Measurements from ENCODE around the gene MRGPRG. TPM values are rescaled to one million over a fixed set of nuclear protein-coding genes. Genes with fewer than 3 reads are reported as not detected.

MRGPRG gene
- polyA plus RNA-seq, 6 donors from 2014 or later, result not detected

DNA sequence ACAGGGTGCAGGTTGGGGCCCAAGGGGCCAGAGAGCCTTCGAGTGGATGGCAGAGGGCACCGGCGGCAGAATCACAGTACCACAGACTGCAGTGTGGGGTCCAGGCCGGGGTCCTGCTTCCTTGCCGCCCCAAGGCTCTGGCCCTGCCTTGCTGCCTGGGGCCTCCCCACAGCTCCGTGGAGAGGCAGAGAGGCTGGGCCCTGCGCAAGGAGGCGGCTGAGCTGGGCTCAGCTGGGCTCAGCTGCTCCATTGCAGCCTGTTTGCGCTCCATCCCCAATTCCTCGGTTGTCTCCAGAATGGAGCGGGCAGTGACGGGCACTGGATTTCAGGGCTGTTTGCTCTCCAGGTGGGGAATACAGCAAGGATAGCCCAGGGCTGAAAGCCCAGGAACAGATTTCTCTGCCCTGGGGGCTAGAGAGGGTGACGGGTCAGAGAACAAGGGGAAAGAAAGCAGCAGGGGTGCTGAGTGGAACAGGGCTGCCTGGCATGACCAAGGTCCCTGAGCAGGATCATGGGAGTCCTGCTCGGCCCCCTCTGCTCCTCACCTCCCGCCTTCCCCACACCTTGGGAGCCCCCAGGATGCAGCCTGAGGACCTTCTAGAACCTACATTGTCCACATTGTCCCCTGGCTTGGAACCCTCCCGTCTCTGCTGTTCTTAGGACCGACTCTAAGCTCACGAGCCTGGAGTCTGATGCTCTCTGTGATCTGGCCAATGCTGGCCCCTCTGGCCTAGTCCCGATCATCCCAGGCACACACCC is 18.9 kb downstream of the MRGPRG start:
- Mint-ChIP-seq H3K27ac (no peak overlapping the region), H3K4me3 (no peak overlapping the region), H3K27me3 (peaks cover 0 to 22% (median 11%) of the 10 kb centered on the region in 3 donors), H3K9me3 (peaks cover 0 to 2% (median 0%) of the 10 kb centered on the region in 7 donors), H3K4me1 (no peaks in the 10 kb centered on the region), H3K36me3 (no peaks in the 10 kb centered on the region)
- ATAC-seq (ENCODE audit: low read depth in 2 of 2) (no peak), DNase-seq (no peak)

DNA sequence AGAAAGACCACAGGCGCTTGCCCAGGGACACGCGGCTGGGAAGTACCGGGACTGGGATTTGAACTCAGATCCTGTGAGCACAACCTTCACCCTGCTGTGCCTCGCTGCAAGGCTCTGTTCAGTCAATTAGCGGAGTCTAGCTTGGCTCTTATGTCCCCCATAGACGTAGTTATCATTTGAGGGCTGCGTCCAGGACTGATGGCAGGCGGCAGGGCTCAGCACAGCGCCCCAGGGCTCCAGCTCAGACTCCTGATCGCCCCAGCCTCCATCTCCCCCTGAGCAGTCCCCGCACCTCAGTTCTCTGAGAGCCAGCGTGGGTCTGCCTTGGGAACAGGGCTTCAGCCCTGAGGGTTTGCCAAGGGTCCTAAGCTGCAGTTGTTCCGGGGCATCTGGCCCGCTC is 19.8 kb downstream of the MRGPRG start:
- no peaks in the 10 kb centered on the region for H3K4me1 Mint-ChIP-seq
- H3K27me3 Mint-ChIP-seq, result peaks cover 0 to 20% (median 11%) of the 10 kb centered on the region in 3 donors
- no peak overlapping the region for H3K4me3 Mint-ChIP-seq
- no peak overlapping the region for H3K27ac Mint-ChIP-seq
- DNase-seq (no peak), ATAC-seq (ENCODE audit: low read depth in 2 of 2) (no peak)
- no peaks in the 10 kb centered on the region for H3K36me3 Mint-ChIP-seq
- peaks cover 0 to 2% (median 0%) of the 10 kb centered on the region in 7 donors for H3K9me3 Mint-ChIP-seq

DNA sequence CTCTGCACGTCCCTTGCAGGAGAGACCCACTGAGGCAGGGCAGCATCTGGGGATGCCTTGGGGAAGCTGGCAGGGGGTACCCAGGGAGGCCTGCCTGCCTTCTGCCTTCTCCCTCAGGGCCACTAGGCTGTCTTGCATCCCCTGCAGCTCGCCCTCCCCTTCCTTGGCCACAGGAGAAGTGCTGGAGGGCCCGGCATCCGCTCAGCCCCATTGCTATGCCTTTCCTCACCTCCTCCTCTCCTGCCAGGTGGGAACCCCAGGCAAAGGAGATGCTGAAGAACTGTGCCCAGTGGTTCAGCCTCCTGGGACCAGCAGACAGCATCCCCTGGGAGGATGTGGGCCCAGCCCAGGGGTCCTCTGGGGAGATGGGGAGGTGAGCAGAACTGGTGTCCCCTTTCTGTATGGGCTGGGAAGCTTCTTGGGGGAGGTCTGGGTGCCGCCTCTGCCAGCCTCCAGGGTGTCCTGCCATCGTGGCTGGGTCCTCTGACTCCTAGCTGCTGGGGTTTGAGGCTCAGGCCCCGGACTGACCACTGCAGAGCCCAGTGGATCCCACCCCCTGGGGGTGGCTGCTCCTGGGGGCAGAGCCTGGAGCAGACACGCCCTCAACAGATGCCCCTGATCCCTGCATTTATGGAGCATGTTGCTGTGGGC is 20.6 kb downstream of the MRGPRG start:
- H3K27ac Mint-ChIP-seq, result no peak overlapping the region
- peak overlapping the region in 1 of 8 donors; percentile 15 for H3K4me3 Mint-ChIP-seq
- no peaks in the 10 kb centered on the region for H3K4me1 Mint-ChIP-seq
- peaks cover 0 to 20% (median 11%) of the 10 kb centered on the region in 3 donors for H3K27me3 Mint-ChIP-seq
- no peaks in the 10 kb centered on the region for H3K36me3 Mint-ChIP-seq
- DNase-seq, result no peak
- no peak for ATAC-seq (ENCODE audit: low read depth in 2 of 2)
- peaks cover 0 to 2% (median 0%) of the 10 kb centered on the region in 7 donors for H3K9me3 Mint-ChIP-seq

DNA sequence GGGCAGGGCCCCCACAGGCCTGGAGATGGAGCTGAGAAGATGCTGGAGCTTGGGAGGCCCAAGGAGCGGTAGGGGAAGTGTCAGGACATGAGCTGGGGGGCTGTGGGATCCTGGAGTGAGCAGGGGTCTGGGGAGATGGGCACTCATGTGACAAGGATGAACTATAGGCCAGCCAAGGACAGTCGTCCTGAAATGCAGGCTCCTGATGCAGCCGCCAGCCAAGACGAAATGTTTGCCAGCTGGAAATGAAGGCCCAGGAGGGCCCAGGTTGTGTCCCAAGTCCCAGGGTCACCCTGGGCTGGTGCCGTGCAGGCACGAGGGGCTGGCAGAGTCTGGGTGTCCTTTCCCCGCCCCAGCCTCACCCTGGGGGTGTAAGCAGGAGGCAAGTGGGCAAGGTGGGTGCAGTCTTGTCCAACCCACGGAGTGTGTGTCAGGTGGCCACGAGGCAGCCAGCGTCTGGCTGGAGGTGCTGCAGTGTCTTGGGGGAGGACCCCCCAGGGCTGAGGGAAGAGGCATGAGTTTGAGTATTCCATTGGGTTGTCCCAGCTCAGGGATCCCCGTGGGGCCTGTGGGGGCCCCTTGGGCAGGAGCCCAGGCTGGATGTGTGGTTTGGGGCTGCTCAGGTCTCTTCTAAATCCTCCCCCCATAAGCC is 21.4 kb downstream of the MRGPRG start:
- H3K27ac Mint-ChIP-seq, result no peak overlapping the region
- H3K36me3 Mint-ChIP-seq, result no peaks in the 10 kb centered on the region
- peak overlapping the region in 1 of 8 donors; percentile 79 for H3K4me3 Mint-ChIP-seq
- DNase-seq, result no peak
- no peak for ATAC-seq (ENCODE audit: low read depth in 2 of 2)
- H3K27me3 Mint-ChIP-seq, result peaks cover 0 to 14% (median 11%) of the 10 kb centered on the region in 3 donors
- peaks cover 0 to 2% (median 0%) of the 10 kb centered on the region in 7 donors for H3K9me3 Mint-ChIP-seq
- H3K4me1 Mint-ChIP-seq, result no peaks in the 10 kb centered on the region

DNA sequence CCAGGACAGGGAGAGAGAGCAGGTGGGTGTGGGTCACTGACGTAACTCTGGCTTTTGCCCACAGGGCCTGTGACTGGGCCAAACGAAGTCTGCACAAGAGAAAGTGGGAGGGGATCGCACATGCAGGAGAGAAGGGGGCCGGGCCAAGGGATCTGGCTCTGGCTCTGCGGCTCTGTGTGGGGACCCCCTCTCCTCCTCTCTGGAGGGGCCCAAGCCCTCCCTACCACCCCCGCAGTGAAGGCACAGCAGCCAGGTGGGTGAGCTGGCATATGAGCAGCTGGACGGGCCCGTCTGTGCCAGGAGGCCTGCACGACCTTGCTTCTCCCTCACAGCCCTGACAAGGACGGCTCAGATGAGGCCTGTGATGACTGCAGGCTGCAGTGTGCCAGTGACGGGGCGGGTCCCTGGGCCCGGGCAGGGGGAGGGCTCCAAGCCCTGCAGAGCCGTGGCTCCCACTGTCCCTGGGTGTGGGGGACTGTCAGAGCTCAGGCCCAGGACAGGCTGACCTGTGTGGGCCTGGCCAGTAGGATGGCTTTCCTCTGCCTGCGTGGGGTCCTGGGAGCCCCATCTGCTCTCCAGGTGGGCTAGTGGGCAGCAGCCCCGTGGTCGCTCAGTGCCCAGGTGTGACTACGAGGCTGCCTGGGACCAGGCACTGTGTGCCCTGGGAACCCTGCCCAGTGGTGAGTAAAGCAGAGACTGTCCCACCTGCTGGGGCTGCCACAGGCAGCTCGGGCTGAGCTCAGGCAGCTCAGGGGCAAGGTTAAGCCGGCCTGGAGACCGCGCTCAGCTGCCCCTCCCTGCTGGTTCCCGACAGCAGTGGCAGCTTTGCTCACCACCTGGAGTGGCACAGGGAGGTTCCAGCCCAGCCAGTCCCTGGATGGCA is 22.2 kb downstream of the MRGPRG start:
- ATAC-seq (ENCODE audit: low read depth in 2 of 2) (no peak), DNase-seq (no peak)
- Mint-ChIP-seq H3K9me3 (peaks cover 0 to 2% (median 0%) of the 10 kb centered on the region in 7 donors), H3K36me3 (no peaks in the 10 kb centered on the region), H3K4me3 (no peak overlapping the region), H3K4me1 (no peaks in the 10 kb centered on the region), H3K27me3 (peaks cover 0 to 11% (median 9%) of the 10 kb centered on the region in 3 donors), H3K27ac (no peak overlapping the region)

DNA sequence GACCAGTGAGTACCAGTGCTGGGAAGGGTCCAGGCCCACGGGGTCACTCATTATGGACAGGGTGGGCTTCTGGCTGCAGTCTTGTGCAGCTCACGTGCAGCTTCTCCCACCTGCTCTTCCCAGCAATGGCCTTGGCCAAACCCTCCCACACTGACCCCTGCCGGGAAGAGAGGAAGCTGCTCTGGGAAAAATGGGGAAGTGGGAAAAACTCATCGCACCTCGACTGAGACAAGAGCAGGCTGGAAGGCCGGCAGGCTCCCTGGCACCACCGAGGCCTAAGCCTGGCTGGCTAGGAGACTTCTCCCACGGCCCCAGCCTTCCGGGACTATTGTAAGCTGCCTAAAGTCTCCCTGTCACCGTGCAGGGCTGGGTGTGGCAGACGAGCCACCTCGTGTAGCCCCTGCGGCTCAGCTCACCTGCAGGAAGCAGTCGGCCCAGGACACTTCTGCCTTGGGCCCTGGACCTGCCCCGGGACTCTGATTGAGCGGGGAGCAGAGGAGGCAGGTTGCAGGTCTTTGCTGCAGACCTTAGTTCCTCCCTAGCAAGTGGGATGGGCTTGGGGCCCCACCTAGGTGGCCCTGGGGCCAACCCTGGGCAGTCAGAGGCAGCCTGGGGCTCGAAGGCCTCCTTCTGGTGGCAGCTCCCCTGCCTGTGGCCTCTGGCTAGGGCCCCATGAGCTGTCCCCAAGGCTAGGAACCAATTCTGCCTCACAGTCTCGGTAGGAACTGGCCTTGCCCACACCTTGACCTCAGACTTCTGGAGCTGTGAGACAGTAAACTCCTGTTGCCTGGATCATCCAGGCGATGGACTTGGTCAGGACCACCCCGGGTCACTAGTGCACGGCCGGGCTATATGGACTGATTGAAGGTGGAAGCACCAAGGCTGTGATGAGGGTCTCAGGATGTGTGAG is 23.1 kb downstream of the MRGPRG start:
- Mint-ChIP-seq H3K4me1 (no peaks in the 10 kb centered on the region), H3K27ac (no peak overlapping the region), H3K9me3 (peaks cover 0 to 2% (median 0%) of the 10 kb centered on the region in 7 donors), H3K4me3 (no peak overlapping the region), H3K27me3 (peaks cover 0 to 6% (median 5%) of the 10 kb centered on the region in 3 donors), H3K36me3 (no peaks in the 10 kb centered on the region)
- no peak for ATAC-seq (ENCODE audit: low read depth in 2 of 2)
- no peak for DNase-seq

DNA sequence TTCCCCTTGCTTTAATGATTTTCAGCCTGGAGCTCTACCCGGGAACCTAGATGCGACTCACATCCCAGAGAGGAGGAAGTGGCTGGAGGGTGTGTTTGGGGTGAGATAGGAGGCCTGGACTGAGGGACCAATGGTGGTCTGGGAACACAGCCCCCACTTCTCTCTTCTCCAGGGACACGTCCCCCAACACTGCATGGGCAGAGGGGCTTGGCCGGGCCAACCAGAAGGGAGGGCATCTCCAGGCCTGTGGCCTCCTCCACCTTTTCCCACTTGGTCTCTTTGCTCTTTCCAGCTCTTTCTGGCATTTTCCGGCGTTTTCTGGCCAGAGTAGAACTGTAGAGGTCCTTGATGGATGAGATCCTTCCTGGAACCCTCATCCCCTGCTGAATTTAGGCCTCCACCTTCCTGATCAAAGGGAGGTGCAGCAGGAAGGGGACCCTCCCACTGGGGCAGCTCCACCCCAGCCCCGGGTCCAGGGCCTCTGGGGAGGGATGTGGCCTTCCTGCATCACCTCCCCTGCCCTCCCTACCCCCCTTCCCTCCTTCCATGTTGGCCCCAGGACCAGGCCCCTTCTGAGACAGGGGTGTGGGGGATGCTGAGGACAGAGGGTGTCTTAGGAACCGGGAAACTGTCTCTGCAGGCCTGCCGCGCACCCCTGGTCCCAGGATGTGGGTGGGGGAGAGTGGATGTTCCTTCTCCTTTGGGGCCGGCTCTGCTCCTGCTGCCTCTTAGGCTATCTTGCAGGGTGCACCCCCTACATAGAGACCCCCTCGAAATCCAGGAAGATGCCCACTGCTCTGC is 24.4 kb downstream of the MRGPRG start:
- Mint-ChIP-seq H3K4me3 (no peak overlapping the region), H3K9me3 (peaks cover 0 to 4% (median 0%) of the 10 kb centered on the region in 7 donors), H3K27me3 (peaks cover 0 to 6% (median 0%) of the 10 kb centered on the region in 3 donors), H3K4me1 (no peaks in the 10 kb centered on the region), H3K27ac (no peak overlapping the region), H3K36me3 (no peaks in the 10 kb centered on the region)
- no peak for ATAC-seq (ENCODE audit: low read depth in 2 of 2)
- DNase-seq, result no peak

DNA sequence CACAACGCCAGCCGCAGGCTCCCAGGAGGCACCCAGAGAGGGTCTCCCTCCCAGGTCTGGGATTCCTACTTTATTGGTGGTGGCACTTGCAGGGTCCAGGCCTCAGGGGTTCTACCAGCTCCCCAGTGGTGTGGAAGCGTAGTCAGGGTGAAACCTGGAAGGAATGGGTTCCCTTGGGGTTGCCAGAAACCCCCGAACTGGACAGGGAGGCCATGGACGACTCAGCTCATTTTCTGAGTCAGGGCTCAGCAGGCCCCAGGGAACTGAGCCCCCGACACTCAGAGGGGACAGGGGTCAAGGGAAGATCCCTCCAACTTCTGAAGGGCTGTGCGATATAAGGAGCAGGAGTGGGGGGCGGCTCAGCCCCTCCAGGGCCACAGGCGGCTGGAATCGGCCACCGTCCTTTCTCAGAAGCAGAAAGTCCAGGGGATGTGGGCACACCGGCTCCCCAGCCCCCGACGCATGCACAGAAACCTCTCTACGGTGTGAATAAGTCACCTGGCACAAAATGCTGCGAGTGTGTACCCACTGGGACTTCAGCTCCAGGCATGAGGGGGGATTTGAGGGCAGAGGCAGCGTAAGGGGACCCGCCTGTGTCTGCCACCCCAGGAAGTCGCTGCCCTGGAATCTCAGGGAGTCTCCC is 25.1 kb downstream of the MRGPRG start:
- H3K4me3 Mint-ChIP-seq, result no peak overlapping the region
- peaks cover 0 to 4% (median 0%) of the 10 kb centered on the region in 7 donors for H3K9me3 Mint-ChIP-seq
- H3K4me1 Mint-ChIP-seq, result no peaks in the 10 kb centered on the region
- DNase-seq (no peak), ATAC-seq (ENCODE audit: low read depth in 2 of 2) (no peak)
- no peak overlapping the region for H3K27ac Mint-ChIP-seq
- H3K27me3 Mint-ChIP-seq, result peaks cover 0 to 6% (median 0%) of the 10 kb centered on the region in 3 donors
- no peaks in the 10 kb centered on the region for H3K36me3 Mint-ChIP-seq

DNA sequence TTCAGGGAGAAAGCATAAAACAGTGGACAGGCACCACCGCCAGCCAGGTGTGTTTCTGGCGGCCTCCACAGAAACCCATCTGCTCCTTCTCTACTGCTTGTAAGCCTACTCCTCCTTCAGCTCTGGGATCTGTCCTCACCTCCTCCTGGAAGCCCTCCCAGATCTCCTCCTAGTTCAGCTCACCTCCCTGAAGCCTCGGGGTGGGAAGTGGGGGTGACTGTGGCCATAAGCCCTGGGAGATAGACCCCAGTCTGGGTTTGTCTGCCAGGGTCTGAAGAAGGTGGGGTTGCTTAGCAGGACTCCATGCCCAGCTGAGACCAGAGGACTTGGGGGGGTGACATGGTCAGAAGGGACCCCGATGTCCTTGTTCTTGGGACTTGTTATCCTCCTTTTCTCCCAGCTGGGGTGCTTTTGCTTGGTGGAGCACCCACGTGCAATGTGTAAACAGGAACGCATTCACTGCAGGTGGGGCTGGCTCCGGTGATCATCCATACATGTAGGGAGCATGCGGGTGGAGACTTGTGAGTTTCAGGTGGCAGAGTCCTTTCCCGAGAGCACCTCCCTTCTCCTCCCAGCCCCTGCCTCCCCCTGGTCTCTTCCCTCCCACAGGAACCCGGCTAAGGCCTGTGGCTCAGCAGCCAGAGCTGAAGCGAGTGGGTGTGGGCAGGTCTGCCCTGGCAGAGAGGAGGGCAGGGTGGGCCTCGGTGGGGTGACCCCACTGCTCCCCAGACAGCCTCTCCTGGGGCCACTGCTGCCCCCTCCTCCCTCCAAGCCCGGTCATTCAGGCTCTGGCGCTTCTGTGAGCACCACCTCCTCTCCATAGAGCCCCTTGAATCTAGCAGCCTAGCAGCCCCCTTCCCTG is 25.9 kb downstream of the MRGPRG start:
- Mint-ChIP-seq H3K4me1 (no peaks in the 10 kb centered on the region), H3K27me3 (peaks cover 0 to 6% (median 0%) of the 10 kb centered on the region in 3 donors), H3K27ac (no peak overlapping the region), H3K36me3 (no peaks in the 10 kb centered on the region), H3K4me3 (no peak overlapping the region), H3K9me3 (peaks cover 0 to 4% (median 0%) of the 10 kb centered on the region in 7 donors)
- ATAC-seq (ENCODE audit: low read depth in 2 of 2) (no peak), DNase-seq (no peak)

DNA sequence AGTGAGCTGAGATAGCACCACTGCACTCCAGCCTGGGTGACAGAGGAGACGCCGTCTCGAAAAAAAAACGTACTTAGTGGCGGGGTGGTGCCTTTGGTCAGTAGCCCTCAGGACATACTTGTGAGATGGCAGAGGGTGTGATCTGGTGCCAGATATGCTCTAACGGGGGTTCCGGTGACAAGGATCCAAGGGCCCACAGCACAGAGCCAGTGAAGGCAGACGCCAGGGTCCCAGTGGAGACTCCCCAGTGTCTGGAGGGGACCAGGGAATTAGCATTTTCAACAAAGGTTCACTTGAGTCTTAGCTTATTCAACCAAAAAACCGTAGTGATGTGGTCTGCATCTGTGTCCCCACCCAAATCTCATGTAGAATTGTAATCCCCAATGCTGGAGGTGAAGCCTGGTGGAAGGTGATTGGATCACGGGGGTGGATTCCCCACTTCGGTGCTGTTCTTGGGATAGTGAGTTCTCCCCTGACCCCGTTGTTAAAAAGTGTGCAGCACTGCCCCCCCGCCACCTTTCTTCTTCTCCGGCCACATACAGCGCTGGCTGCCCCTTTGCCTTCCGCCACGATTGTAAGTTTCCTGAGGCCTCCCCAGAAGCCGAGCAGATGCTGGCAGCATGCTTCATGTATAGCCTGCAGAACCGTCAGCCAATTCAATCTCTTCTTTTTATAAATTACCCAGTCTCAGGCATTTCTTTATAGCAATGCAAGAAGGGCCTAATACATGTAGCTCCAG is 26.9 kb downstream of the MRGPRG start:
- H3K27ac Mint-ChIP-seq, result peak overlapping the region in 1 of 6 donors; percentile 35
- no peaks in the 10 kb centered on the region for H3K4me1 Mint-ChIP-seq
- ATAC-seq (ENCODE audit: low read depth in 2 of 2) (no peak), DNase-seq (no peak)
- H3K36me3 Mint-ChIP-seq, result no peaks in the 10 kb centered on the region
- no peak overlapping the region for H3K4me3 Mint-ChIP-seq
- H3K9me3 Mint-ChIP-seq, result peaks cover 0 to 4% (median 0%) of the 10 kb centered on the region in 7 donors
- peaks cover 0 to 6% (median 6%) of the 10 kb centered on the region in 3 donors for H3K27me3 Mint-ChIP-seq
